Progenitor cell of endocrine pancreas (in vitro differentiated cells): ENCODE results near the gene ATG7. TPM values are rescaled to one million over a fixed set of nuclear protein-coding genes. Genes with fewer than 3 reads are reported as not detected.

Experiments used
- DNase-seq: peaks from one replicate; pipeline ENCODE4 v3.0.0; 2021; ENCODE audit warnings: low spot score; ENCODE audit not compliant: unreplicated experiment
- H3K27ac Mint-ChIP-seq: 2 replicates; pipeline ENCODE4 v1.8.0; 2021; ENCODE audit warnings: mild to moderate bottlenecking, moderate library complexity, mixed read lengths
- H3K27me3 Mint-ChIP-seq: 2 replicates; pipeline ENCODE4 v1.8.0; 2021; ENCODE audit warnings: mixed read lengths
- H3K36me3 Mint-ChIP-seq: 2 replicates; pipeline ENCODE4 v1.8.0; 2022; ENCODE audit warnings: mixed read lengths; ENCODE audit not compliant: insufficient read depth
- H3K4me1 Mint-ChIP-seq: 2 replicates; pipeline ENCODE4 v1.8.0; 2021; ENCODE audit warnings: low read depth, mixed read lengths
- H3K4me3 Mint-ChIP-seq: 2 replicates; pipeline ENCODE4 v1.8.0; 2021; ENCODE audit warnings: low read depth, mild to moderate bottlenecking, moderate library complexity, mixed read lengths
- H3K9me3 Mint-ChIP-seq: 2 replicates; pipeline ENCODE4 v1.8.0; 2021; ENCODE audit warnings: low read depth, mixed read lengths
- total RNA-seq: library from RNA; stranded (reverse); gene quantifications from 2 replicates; pipeline ENCODE4 v1.2.1, GENCODE V29; 2021
- TF ChIP-seq, protein P1 (sequence below): fragments of 200-600 bp; sonication (generic); IDR thresholded peaks from one replicate; pipeline ENCODE4 v1.5.0; 2021; ENCODE audit warnings: antibody characterized with exemption, mild to moderate bottlenecking; ENCODE audit not compliant: unreplicated experiment

The ATG7 gene
- total RNA-seq, 1 donor from 2014 or later = 29.1 TPM

DNA sequence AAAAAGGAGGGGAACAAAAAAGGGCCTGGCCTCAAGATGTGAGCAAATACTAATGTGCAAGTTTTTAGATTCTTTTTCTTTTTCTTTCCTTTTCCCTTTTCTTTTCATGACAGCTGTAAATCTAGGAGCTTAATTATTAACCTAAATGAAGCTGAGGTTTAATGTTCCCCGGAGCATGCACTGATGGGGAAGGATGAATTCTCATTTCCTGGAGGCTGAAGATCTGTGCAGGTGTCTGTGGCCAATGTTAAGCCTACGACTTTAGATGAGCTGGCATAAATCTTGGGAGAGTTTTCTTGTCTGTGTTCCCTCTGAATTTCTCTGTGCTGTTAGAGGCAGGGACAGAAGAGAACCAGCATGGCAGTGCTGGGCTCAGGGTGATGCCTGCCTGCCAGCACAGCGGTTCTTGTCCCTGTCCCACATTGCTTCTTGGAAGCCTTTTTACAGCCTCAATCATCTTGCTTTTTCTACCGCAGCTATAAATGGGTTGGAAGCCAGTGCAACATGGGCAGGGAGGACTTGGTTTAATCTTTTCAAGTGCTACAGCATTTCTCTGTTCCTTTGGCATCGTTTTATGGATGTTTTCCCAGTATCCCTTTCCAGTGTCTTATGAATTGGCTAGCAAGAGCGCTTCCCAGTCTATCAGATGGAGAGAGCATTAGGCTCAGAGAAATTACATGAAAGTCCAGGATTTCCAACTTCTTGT, 119.1 kb downstream of the ATG7 start:
- TF ChIP-seq, protein P1, sequence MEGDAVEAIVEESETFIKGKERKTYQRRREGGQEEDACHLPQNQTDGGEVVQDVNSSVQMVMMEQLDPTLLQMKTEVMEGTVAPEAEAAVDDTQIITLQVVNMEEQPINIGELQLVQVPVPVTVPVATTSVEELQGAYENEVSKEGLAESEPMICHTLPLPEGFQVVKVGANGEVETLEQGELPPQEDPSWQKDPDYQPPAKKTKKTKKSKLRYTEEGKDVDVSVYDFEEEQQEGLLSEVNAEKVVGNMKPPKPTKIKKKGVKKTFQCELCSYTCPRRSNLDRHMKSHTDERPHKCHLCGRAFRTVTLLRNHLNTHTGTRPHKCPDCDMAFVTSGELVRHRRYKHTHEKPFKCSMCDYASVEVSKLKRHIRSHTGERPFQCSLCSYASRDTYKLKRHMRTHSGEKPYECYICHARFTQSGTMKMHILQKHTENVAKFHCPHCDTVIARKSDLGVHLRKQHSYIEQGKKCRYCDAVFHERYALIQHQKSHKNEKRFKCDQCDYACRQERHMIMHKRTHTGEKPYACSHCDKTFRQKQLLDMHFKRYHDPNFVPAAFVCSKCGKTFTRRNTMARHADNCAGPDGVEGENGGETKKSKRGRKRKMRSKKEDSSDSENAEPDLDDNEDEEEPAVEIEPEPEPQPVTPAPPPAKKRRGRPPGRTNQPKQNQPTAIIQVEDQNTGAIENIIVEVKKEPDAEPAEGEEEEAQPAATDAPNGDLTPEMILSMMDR = no peak
- Mint-ChIP-seq H3K27ac (no peak overlapping the region), H3K36me3 (no peaks in the 10 kb centered on the region), H3K9me3 (peaks cover 4% of the 10 kb centered on the region), H3K4me1 (peaks cover 19% of the 10 kb centered on the region), H3K27me3 (no peaks in the 10 kb centered on the region), H3K4me3 (no peak overlapping the region)
- no peak for DNase-seq

DNA sequence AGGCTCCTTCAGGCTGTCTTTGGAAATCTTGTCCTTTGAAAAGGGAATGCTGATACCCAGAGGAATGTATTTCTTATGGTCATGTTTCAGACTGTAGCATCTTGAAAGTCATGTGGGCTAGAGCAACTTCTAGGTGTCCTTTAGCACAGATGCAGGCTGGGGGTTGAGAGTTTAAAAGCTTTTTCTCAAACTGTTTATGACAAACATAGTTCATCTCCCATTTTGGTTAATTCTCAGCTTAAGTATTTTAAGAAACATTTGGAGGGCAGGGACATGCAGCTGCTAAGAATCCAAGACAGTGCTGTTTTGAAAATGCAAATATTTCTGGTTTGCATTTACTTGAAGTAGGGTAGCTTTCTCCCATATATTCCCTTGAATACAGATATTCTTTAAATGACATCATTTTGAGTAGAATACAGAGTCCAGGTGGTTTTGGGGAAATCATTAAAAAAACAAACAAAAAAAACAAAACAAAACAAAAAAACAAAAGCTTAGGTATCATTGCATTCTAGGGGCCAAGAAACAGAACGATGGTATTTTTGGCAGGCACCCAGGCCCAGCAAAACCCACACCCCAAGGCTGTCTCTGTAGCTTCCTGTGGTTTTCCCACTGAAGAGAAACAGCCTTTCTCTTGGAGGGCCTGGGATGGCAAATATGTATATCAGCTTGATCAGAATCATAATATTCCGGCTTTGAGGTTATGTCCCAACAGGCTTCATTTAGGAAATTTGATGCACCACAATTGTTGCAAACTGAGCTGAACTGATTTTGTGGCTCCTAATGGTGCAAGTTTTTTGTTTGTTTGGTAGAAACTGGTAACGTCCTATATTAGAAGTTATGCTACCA, 120.0 kb downstream of the ATG7 start:
- Mint-ChIP-seq H3K27ac (no peak overlapping the region), H3K4me1 (peaks cover 19% of the 10 kb centered on the region), H3K4me3 (no peak overlapping the region)

DNA sequence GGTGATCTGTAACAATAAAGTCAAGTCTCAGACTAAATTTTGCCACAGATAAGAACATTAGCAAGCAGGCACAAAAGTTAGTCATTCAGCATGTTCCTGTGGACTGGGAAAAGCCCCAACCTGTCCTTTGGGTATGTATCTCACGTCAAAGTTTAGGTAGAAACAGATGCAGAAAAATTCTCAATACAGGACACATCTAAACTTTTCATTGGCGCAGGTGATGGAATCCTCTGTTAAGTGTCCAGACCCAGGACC, 120.6 kb downstream of the ATG7 start:
- Mint-ChIP-seq H3K4me3 (no peak overlapping the region), H3K27me3 (no peaks in the 10 kb centered on the region), H3K36me3 (no peaks in the 10 kb centered on the region), H3K27ac (no peak overlapping the region), H3K4me1 (peaks cover 19% of the 10 kb centered on the region), H3K9me3 (peaks cover 4% of the 10 kb centered on the region)
- TF ChIP-seq, protein P1 = no peak
- DNase-seq = no peak

More for the DNA sequence above, 120.0 kb downstream of the ATG7 start:
- Mint-ChIP-seq H3K36me3 (no peaks in the 10 kb centered on the region), H3K27me3 (no peaks in the 10 kb centered on the region), H3K9me3 (peaks cover 4% of the 10 kb centered on the region)
- TF ChIP-seq, protein P1 = no peak
- no peak for DNase-seq

DNA sequence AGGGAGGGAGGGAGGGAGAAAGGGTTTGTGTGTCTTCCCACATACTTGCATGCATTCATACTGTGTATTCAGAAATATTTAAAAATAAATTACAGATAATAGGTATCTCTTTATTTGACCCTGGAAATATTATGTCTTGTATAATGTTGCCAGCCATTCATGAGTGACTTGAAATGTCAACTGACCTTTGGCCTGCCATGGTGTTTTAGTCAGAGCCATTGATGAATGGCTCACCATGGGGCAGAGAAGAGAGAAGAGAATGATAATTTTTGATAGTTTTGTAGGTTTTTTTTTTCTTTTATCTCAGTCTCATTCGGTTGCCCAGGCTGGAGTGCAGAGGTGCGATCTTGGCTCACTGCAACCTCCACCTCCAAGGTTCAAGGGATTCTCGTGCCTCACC, 121.2 kb downstream of the ATG7 start:
- peaks cover 4% of the 10 kb centered on the region for H3K9me3 Mint-ChIP-seq
- H3K4me3 Mint-ChIP-seq = no peak overlapping the region
- TF ChIP-seq, protein P1 = no peak
- no peak overlapping the region for H3K27ac Mint-ChIP-seq
- no peaks in the 10 kb centered on the region for H3K36me3 Mint-ChIP-seq
- no peaks in the 10 kb centered on the region for H3K27me3 Mint-ChIP-seq
- DNase-seq = no peak
- peaks cover 19% of the 10 kb centered on the region for H3K4me1 Mint-ChIP-seq

DNA sequence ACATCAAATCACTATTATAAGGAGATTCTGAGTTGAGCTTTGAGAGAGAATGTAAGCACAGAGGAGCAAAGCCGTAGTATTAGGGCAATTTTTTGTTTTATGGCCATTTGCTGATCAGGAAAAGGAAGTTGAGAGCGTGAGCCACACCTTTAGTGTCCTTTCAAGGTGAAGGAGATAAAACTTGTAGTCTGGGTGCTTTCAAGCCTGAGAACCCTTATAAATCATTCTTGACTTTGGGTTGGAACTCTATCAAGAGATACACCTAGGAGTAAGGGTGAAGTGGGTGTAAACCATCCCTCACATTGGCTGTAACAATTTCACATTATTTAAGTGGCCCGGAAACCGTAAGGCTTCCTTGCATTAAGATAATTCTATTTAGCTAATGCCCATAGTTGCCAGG, 122.2 kb downstream of the ATG7 start:
- Mint-ChIP-seq H3K9me3 (peaks cover 4% of the 10 kb centered on the region), H3K4me3 (no peak overlapping the region), H3K27me3 (no peaks in the 10 kb centered on the region), H3K36me3 (no peaks in the 10 kb centered on the region), H3K4me1 (peaks cover 19% of the 10 kb centered on the region), H3K27ac (no peak overlapping the region)
- DNase-seq = no peak
- TF ChIP-seq, protein P1 = no peak
